ENCODE results near the gene RNF146.

Gene RNF146

DNA sequence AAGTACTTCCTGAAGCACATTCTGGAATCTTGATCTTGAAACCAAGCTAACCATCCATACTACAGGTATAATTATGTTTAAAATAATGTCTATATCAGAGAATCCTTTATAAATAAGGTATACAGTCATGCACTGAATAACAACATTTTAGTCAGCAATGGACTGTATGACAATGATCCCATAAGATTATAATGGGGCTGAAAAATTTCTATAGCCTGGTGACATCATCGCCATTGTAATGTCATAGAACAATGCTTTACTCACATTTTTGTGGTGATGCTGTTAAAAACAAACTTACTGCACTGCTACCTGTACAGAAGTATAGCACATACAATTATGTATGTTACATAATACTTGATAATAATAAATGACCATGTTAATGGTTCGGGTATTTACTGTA, 31.8 kb downstream of the RNF146 start:
- no peak for TF ChIP-seq CTCF (conservative IDR thresholded peaks at IDR 0.05; ENCODE audit: low read depth, low read length)
- no peak overlapping the region for H3K4me3 ChIP-seq (ENCODE audit: low read depth, low read length)
- DNase-seq (ENCODE audit: low read depth) = no peak

- no peak overlapping the region for H3K4me3 ChIP-seq (ENCODE audit: low read depth, low read length)
- no peak for TF ChIP-seq CTCF (conservative IDR thresholded peaks at IDR 0.05; ENCODE audit: low read depth, low read length)
- no peak for DNase-seq (ENCODE audit: low read depth)
Observed at GRCh38 chr6:127299522-127300240, 33.0 kb downstream of the RNF146 start.

GRCh38 chr6:127300411-127300810, 33.7 kb downstream of the RNF146 start:
- peak; percentile 2 for TF ChIP-seq CTCF (conservative IDR thresholded peaks at IDR 0.05; ENCODE audit: low read depth, low read length)
- peak; percentile 83 for DNase-seq (ENCODE audit: low read depth)

GRCh38 chr6:127301199-127301700, 34.6 kb downstream of the RNF146 start:
- no peak for DNase-seq (ENCODE audit: low read depth)
- H3K4me3 ChIP-seq (ENCODE audit: low read depth, low read length) = no peak overlapping the region
- no peak for TF ChIP-seq CTCF (conservative IDR thresholded peaks at IDR 0.05; ENCODE audit: low read depth, low read length)

More at GRCh38 chr6:127300411-127300810, 33.7 kb downstream of the RNF146 start:
- H3K4me3 ChIP-seq (ENCODE audit: low read depth, low read length) = no peak overlapping the region

GRCh38 chr6:127302728-127303660, 36.3 kb downstream of the RNF146 start:
- TF ChIP-seq CTCF (conservative IDR thresholded peaks at IDR 0.05; ENCODE audit: low read depth, low read length) = peak; percentile 69
- DNase-seq (ENCODE audit: low read depth) = peak; percentile 66

DNA sequence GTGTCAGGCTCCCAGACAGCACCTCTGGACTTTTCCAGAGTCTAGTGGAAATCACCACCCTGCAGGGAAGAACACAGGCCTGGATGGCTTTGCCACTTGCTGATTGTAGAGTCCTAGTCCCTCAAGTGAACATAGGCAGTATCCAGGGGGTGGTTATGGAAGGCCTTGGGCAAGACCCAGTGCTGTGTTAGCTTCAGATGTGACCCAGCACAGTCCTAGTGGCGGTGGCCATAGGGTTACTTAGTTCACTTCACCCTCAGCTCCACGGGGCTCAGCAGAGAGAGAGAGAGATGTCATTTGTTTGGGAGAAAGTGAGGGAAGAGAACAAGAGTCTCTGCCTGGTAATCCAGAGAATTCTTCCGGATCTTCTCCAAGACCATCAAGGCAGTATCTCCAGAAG, 37.3 kb downstream of the RNF146 start:
- TF ChIP-seq CTCF (conservative IDR thresholded peaks at IDR 0.05; ENCODE audit: low read depth, low read length) = no peak
- H3K4me3 ChIP-seq (ENCODE audit: low read depth, low read length) = no peak overlapping the region
- DNase-seq (ENCODE audit: low read depth) = no peak

More at GRCh38 chr6:127302728-127303660, 36.3 kb downstream of the RNF146 start:
- no peak overlapping the region for H3K4me3 ChIP-seq (ENCODE audit: low read depth, low read length)

All from choroid plexus epithelial cell (primary cell).